HG02840 (cell line): ENCODE measurements around the gene TRIM10.
"Not testable (repeated sequence)": the region's sequence is repeated elsewhere in the genome, so short reads cannot be mapped to it uniquely, and the experiment has no call there.

Experiments
- ATAC-seq: cut with Tn5 transposase; IDR thresholded peaks from one replicate; pipeline ENCODE4 v1.9.1; 2021; ENCODE audit warnings: mild to moderate bottlenecking, moderate library complexity, moderate number of reproducible peaks; ENCODE audit not compliant: unreplicated experiment, low FRiP score

TRIM10 gene

DNA sequence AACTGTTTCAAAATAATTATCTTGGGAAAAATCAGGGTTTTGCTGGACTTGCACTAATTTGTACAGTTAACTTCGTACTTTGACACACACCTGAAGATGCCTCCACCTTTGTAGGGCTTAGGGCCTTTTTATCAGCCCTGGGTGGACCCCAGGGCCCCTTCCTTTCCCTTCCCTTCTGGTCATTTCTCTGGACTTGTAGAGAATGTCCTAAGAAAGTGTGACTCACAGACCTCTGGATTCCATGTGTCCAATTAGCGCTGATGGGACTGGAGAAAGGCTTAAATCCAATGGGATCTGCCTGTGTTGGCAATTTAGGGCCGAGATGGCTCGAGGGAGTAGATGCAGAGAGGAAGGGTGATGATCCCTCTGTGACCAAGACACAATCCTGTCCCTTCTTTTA lies 11.7 kb upstream of the TRIM10 start:
- ATAC-seq: no peak

DNA sequence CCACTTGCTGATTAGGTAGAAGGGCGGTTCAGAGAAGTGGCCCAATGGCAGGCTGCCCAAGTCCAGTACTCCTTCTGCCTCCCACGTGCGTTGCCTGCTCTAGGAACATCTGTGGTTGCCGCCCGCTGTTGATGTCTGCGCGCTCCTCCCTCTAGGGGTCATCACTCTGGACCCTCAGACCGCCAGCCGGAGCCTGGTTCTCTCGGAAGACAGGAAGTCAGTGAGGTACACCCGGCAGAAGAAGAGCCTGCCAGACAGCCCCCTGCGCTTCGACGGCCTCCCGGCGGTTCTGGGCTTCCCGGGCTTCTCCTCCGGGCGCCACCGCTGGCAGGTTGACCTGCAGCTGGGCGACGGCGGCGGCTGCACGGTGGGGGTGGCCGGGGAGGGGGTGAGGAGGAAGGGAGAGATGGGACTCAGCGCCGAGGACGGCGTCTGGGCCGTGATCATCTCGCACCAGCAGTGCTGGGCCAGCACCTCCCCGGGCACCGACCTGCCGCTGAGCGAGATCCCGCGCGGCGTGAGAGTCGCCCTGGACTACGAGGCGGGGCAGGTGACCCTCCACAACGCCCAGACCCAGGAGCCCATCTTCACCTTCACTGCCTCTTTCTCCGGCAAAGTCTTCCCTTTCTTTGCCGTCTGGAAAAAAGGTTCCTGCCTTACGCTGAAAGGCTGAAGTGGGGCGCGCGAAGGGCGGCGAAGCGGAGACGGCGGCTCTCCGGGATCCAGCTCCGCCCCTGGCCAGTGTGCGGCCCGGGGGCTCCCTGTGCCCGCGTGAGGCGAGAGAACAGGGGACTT lies 10.9 kb upstream of the TRIM10 start:
- ATAC-seq: no peak

DNA sequence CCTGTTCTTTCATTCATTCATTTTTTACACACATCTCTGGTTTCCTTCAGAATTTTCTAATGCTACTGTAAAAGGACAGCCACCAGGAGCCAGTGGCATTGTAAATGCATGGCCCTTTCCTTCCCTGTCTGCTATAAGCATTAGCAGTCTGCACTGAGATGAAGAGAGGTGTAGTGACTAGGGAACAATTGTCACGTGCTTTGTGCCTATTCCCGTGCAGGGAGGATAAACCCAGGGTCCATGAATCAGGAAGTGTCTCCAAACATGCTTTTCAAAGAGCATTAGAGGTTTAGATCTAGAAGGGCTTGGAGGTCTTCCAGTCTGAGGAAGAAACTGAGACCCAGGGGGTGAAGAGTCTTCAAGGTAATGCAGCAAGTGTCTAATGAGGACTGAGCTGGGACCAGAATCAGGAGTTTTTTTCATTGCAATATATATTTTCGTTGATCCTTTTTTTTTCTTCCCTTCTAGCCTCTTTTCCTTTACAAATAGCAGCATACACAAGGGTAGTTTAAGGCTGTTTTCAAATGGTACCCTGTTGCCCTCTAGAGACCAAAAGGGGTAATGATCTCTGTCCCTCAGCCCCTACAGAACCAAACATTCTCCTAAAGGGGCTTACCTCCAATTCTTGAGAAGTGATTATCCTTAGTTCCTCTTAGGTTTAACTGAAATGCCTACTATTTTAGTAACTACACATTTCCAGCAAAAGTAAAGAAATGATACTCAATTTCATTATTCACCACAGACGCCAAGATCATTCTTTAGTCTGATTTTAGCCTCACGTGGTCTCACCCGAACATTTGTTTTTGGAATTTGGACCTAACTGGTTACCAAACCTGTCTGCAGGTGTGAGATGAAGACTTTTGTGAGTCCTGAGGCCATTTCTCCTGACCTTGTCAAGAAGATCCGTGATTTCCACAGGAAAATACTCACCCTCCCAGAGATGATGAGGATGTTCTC lies 8.9 kb upstream of the TRIM10 start:
- ATAC-seq: no peak

DNA sequence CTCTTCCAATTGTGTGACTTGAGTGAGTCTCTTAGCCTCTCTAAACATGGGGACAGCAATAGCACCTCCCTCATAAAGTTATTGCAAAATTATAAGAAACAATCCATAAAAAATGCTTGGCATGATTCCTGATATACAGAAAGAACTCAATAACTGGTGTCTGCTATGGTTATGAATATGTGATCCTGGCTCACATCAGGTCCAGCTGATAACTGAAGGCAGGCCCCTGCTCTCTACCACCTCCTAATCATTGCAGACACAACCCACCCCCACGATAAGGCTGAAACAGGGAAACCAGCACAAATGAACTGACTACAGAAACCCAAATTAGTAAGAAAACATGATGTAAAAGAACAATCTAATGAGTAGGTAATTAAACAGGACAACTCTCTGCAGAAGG lies 7.7 kb upstream of the TRIM10 start:
- ATAC-seq: no peak

DNA sequence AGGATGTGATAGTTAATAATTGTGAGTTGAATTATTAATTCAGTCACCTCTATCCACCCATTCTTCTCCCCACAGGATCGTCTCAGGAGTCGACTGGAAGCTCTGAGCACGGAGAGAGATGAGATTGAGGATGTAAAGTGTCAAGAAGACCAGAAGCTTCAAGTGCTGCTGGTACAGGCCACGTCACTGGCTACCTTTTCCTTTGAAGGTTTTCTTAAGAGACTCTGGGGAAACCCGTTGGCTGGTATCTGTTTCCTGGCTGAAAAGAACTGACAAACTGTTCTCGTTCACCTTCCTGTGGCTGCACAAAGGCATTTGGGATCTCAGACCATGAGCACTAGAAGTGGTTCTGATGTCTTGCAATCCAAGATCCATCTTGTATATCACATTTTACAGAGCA lies 6.1 kb upstream of the TRIM10 start:
- no peak for ATAC-seq

DNA sequence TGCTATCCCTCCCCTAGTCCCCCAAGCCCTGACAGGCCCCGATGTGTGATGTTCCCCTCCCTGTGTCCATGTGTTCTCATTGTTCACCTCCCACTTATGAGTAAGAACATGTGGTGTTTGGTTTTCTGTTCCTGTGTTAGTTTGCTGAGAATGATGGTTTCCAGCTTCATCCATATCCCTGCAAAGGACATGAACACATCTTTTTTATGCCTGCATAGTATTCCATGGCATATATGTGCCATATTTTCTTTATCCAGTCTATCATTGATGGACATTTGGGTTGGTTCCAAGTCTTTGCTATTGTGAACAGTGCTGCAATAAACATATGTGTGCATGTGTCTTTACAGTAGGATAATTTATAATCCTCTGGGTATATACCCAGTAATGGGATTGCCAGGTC lies 4.2 kb upstream of the TRIM10 start:
- ATAC-seq: not testable (repeated sequence)

DNA sequence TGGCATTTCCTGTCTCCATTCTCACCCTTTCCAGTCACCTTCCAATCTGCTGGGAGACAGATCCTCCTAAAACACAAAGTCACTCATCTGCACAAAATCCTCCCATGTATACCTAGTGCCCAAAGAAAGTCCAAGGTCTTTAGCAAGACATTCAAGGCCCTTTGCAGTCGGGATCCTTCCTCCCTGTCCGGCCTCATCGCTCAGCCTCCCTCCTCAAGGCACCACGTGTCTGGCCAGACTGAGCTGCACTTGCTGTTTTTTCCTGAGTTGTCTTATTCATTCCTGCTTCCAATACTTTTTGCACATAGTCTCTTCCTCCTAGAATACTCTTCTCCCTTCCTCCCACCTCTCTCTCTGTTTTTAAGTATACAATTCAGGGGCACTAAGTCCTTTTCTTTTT lies 3.7 kb upstream of the TRIM10 start:
- no peak for ATAC-seq

DNA sequence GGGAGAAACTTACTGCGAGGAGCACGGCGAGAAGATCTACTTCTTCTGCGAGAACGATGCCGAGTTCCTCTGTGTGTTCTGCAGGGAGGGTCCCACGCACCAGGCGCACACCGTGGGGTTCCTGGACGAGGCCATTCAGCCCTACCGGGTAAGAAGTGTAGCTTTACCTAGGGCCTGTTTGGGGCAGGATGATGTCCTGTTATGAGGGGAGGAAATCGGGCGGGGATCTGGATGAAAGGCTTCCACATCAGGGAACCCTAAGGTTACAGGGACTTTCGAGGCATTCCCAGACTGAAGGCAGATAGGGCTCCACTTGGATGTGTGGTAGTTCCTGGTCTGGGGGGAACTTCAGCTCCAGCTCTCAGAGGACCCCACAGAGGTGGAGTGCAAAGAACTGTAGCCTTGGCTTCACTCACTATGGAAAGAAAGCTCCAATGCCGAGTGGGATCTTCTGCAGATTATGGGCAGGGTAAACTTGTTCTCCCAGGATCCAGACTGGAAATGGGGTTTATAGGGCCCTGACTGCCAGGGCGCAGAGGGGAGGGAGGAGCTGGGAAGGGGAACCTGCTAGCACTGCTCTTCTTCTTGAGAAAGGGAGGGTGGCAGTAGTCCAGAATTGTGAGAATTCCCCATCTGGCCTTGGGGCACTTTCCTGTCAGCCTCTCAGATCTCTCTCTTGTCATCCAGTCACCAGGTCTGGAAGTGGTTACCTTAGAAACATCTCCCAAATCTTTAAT lies 3.1 kb upstream of the TRIM10 start:
- no peak for ATAC-seq

DNA sequence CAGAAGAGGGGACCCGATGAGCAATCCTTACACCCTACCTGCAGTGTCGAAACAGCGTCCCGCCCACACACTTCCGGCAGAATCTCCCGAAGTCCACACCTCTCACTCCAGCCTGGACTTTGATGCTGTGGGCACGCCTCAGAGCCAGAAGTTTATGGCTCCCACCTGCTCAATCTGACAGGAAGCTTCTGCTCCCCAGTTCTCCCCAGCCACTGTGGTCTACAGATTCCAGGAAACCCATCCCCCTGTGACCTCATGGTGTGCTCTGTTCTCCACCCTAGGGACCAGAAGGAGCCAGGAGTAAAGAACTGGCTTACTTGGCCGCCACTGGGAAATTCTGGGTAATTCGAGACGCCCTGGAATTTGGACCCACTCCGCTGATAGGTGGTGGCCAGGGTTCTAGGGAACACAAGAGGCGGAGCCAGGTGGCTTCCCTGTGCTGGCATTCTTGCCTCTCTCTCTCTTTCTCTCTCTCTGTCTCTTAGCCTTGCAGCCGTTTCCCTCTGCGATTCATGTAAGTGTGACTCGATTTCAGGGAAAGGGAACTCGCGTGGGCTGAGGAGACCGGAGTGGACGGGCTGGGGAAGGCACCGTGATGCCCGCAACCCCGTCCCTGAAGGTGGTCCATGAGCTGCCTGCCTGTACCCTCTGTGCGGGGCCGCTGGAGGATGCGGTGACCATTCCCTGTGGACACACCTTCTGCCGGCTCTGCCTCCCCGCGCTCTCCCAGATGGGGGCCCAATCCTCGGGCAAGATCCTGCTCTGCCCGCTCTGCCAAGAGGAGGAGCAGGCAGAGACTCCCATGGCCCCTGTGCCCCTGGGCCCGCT lies 2.3 kb upstream of the TRIM10 start, which contains the start of gene TRIM15:
TRIM15 (plus strand) TSS at position 457 of the 828 bp plus-strand sequence; CDS start at position 596, 139 bp downstream.
- no peak for ATAC-seq

DNA sequence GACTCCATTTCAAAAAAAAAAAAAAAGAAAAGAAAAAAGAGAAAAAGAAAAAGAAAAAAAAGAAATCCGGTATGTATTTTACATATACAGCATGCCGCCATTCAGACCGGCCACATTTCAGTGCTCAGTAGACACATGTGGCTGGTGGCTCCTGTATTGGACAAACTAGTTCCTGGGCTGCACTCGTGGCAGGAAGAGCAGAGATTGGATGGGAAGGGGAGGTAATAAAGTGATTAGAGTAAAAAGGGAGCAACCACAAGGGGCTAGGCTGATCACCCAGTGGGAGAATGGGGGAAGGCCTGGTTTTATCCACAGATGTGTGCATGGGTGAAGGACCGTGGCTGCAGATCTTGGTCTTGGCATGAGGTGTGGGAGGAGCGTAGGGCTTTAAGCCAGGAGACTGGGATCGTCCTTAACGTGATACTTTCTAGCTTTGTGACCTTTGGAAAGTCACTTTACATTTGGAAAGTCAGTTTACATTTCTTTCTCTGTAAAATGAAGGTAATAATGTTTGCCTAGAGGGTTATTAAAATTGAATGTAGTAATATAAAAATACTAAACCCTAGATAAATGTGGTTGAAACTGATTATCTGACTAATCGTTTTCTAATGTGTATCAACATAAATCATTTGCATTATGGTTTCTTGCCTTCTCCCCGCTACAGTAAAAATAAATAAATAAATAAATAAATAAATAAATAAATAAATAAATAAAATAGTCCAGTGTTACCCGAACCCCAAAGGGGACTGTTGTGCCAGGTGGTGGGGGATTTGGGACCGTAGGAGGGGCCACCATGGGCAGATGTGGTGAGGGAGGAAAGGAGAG lies 1.5 kb upstream of the TRIM10 start:
- ATAC-seq: no peak

DNA sequence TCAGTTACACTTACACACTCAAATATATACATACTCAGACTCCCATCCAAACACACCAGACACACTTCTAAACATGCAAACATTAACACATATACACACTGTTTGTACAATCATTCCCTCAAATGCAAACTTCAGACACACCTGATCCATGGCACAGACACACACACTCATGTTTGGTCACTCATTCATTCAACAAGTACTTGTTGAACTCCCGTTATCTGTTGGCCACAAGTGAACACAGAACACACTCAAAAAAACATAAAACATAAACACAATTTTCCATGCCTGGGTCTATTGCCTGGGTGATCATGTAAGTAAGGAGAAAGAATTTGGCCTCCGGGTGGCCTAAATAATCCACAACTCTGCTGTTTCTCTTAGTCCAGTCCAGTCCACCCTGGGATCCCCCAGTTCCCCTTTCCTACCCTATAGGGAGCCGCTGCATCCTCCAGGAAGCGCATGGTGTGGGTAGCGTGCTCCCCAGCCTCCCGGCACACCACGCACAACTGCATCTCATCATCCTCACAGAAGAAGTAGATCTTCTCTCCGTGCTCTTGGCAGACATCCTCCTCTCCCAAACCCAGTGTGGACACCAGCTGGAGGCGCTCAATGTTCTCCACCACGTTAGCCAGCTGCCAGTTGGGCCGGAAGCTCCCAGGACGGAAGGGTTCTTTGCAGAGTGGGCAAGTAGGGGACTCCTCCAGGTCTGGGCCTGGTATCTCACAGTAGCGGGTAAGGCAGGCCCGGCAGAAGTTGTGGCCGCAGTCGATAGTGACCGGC lies 815 bp downstream of the TRIM10 start:
- ATAC-seq: no peak

DNA sequence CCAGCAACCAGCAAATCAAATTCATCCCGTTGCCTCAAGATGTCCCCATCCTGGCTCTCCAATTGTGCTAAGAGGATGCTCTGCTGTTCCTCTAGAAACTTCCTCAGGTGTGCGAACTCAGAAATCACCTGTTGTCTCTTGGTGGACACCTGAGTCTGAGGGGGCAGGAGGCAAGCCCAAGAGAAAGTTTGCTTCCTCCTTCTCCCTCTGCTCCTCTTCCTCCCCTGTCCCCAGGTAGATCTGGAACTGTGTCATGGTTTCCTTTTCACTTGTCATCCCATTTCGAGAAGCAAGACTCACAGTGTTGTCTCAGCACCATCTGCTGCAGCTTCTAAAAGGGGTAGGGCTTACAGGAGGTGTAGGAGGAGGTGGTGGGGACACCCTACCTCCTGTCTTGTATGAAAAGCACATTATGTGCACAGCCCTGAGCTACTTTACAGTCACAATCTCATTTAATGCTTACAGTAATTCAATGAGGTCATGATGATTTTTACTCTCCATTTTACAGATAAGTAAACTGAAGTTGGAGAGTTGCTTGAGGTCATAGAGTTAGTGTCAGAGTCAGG lies 2.5 kb downstream of the TRIM10 start:
- no peak for ATAC-seq

DNA sequence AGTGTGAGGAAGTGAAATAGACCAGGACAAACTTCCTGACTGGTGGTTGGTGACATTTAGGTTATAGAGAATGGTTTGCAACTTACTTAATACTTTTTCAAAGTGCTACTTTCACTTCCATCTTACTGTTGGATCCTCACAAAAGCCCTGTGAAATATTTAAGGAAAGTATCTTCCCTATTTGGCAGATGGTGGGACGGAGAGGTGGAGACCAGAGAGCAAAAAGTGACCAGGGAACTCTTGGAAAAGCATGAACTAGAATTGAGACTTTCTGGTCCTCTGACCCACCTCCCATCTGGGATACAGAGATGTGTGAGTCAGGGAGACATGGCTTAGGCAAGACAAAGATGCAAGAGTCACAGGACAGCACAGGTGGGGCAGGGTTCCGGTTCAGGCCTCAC lies 3.0 kb downstream of the TRIM10 start:
- ATAC-seq: no peak

DNA sequence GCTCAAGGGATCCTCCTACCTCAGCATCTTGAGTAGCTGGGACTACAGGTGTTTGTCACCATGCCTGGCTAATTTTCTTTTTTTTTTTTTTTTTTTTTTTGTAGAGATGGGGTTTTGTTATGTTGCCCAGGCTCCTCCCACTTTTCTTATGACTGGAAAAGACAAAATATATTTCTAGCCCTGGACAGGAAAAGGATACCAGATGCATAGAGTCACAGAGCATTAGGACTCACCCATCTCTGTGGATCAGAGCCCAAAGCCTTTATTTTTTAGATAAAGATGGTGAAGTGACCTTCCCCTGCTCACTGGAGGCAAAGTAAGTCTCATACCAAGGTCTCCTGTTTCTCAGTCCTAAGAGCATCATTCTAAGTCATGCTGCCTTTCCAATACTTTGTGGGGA lies 3.4 kb downstream of the TRIM10 start:
- no peak for ATAC-seq

DNA sequence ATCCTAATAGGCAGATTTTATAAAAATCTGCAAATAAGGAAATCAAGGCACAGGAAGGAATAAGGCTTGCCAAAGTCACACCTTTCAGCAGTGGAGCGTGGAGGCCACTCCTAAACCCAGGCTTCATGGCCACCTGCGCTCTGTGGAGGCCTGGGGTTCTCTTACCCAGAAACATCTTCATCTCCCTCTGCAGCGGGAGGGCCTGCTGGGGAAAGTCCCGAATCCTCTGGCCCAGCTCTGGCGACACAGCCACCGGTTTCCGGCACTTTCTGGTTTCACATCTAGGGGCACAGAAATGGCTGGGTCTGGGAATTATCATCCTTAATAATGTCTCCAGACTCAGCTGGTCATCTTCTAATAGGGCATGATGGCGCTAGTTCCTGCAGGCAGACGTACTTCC lies 4.2 kb downstream of the TRIM10 start:
- ATAC-seq: no peak

DNA sequence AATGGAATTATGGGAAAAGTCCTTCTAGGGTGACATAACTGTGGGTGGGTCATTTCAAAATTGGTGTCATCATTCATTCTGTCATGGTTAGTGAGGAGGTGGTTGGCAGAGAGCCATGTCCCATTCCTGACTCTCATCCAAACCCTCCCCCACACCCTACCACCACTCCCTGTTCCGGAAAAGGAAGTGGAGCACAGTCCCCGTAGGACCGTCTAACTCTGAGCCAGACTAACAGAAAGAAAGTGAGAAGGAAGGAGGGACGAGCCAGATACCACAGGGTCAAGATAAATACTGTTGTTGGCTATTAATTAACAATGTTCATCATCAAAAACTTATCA lies 4.8 kb downstream of the TRIM10 start:
- no peak for ATAC-seq

DNA sequence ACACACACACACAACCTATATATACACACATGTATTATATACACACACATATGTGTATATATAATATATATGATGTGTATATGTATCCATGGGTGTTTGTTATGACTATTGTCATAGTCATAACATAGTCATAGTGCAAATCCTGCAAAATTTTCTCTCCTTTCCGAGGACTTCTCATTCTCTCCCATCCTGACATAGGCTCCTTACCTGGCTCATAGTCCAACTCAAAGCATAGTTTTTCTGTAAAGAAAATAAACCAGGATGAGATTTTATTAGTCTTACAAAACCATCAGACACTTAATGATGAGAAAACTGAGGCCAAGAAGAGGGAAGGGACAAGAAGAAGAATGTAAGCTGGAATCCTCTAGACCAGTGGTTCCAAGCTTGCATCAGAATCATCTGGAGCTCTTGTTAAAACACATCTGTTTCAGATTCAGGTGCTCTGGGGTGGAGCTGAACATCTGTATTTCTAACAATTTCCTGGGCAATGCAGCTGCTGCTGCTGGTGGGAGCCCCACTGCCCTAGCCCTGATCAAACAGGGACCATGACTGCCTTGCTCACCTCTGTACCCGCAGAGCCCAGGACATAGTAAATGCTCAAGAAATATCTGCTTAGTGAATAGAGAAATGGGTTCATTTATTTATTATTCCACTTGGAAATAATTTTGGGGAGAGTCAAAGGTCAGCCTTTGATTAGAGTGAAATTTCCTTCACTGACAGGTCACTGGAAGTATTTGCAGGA lies 5.3 kb downstream of the TRIM10 start:
- no peak for ATAC-seq
